C4-2B (cell line): ENCODE data around the gene LAMC3.
"Not testable (repeated sequence)": the region's sequence is repeated elsewhere in the genome, so short reads cannot be mapped to it uniquely, and the experiment has no call there.

ENCODE experiments used
- H3K27ac ChIP-seq: fragments of 450-650 bp; 2 replicates; pipeline ENCODE4 v1.5.1; 2017
- CTCF ChIP-seq: fragments of 450-650 bp; conservative IDR thresholded peaks from 2 replicates; pipeline ENCODE4 v1.5.1; 2017; ENCODE audit warnings: mild to moderate bottlenecking
- ZFX ChIP-seq: fragments of 450-650 bp; IDR thresholded peaks from 2 replicates; pipeline ENCODE4 v1.6.1; 2017

LAMC3 gene

GRCh38 chr9:131033269-131034224 lies 24.6 kb downstream of the LAMC3 start:
- TF ChIP-seq ZFX (no peak), CTCF (no peak)
- H3K27ac ChIP-seq = no peak overlapping the region

GRCh38 chr9:131034268-131034667 lies 25.3 kb downstream of the LAMC3 start:
- H3K27ac ChIP-seq = no peak overlapping the region
- no peak for TF ChIP-seq ZFX
- TF ChIP-seq CTCF = no peak

- not testable (repeated sequence) for H3K27ac ChIP-seq
These were observed 25.8 kb downstream of the LAMC3 start for GRCh38 chr9:131034749-131035148.

GRCh38 chr9:131035548-131035947 lies 26.6 kb downstream of the LAMC3 start:
- H3K27ac ChIP-seq = no peak overlapping the region
- TF ChIP-seq ZFX (no peak), CTCF (no peak)

- TF ChIP-seq CTCF (no peak), ZFX (no peak)
- H3K27ac ChIP-seq = no peak overlapping the region
These were observed 27.1 kb downstream of the LAMC3 start for GRCh38 chr9:131036071-131036470.

- TF ChIP-seq CTCF = no peak
- no peak for TF ChIP-seq ZFX
- H3K27ac ChIP-seq = no peak overlapping the region
These were observed 27.8 kb downstream of the LAMC3 start for GRCh38 chr9:131036529-131037334.

GRCh38 chr9:131037335-131038255 lies 28.6 kb downstream of the LAMC3 start:
- H3K27ac ChIP-seq = no peak overlapping the region
- TF ChIP-seq ZFX = no peak
- TF ChIP-seq CTCF = no peak
